ENCODE results near the gene NAT8L. TPM values are rescaled to one million over a fixed set of nuclear protein-coding genes. Genes with fewer than 3 reads are reported as not detected.
A peak's percentile ranks its signal among the peaks of the same experiment; 100 is the strongest.

The NAT8L gene
- total and polyA plus RNA-seq, 8 donors: 0.31 to 0.73 (median 0.50) TPM; not detected in 4

DNA sequence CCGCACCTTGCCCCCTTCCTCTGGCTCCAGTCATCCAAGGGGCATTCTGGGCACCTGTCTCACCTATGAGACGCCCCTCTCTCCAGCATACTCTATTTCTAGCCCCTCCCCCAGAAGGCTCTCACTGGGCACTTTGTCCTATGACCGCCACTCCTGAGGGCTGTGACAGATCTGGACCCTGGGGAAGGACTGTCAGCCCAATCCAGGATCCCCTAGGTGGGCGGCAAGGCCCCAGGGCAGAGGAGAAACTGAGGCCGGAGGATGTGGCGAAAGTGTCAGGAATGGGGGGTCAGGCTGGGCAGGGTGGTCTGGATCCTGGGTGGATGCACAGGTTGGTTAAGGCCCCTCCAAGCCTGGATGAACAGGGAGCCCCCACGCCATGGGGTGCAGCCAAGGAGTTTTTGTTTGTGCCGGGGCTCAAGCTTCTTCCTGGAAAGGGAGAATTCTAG, 16.2 kb upstream of the NAT8L start:
- TF ChIP-seq EP300 (IDR thresholded peaks at IDR 0.05): no peak
- TF ChIP-seq POLR2AphosphoS5 (IDR thresholded peaks at IDR 0.05): no peak
- TF ChIP-seq CTCF (IDR thresholded peaks at IDR 0.05): no peak
- no peak for TF ChIP-seq POLR2A (IDR thresholded peaks at IDR 0.05)
- no peaks in the 10 kb centered on the region for H3K36me3 ChIP-seq
- DNase-seq: no peak
- H3K27me3 ChIP-seq: peaks cover 14 to 81% (median 45%) of the 10 kb centered on the region in 3 donors
- 79 to 87% (median 83%) methylated on average over 8 of the region's 8 CpGs for WGBS, 5 donors
- H3K27ac ChIP-seq: no peak overlapping the region
- H3K4me1 ChIP-seq: peaks cover 24 to 36% (median 32%) of the 10 kb centered on the region in 4 donors
- peaks cover 0 to 5% (median 0%) of the 10 kb centered on the region in 4 donors for H3K9me3 ChIP-seq
- intact Hi-C loops (cut with DNase I; ENCODE audit: low total_unique reads): no loop called here
- peak overlapping the region in 3 of 4 donors; percentile 65 to 85 (median 67) for H3K4me3 ChIP-seq

GRCh38 chr4:2043396-2044118, 15.6 kb upstream of the NAT8L start:
- intact Hi-C loops (cut with DNase I; ENCODE audit: low total_unique reads): no loop called here
- no peak overlapping the region for H3K27ac ChIP-seq
- H3K9me3 ChIP-seq: peaks cover 0 to 5% (median 0%) of the 10 kb centered on the region in 4 donors
- H3K27me3 ChIP-seq: peaks cover 14 to 87% (median 45%) of the 10 kb centered on the region in 3 donors
- DNase-seq: no peak
- H3K36me3 ChIP-seq: no peaks in the 10 kb centered on the region
- WGBS, 5 donors: 82 to 89% (median 85%) methylated on average over 15 to 18 of the region's 18 CpGs
- H3K4me1 ChIP-seq: peaks cover 24 to 36% (median 32%) of the 10 kb centered on the region in 4 donors
- no peak overlapping the region for H3K4me3 ChIP-seq
- no peak for TF ChIP-seq POLR2AphosphoS5 (IDR thresholded peaks at IDR 0.05)
- no peak for TF ChIP-seq POLR2A (IDR thresholded peaks at IDR 0.05)
- TF ChIP-seq EP300 (IDR thresholded peaks at IDR 0.05): no peak
- TF ChIP-seq CTCF (IDR thresholded peaks at IDR 0.05): no peak

GRCh38 chr4:2044119-2044485, 15.0 kb upstream of the NAT8L start:
- peaks cover 14 to 85% (median 45%) of the 10 kb centered on the region in 3 donors for H3K27me3 ChIP-seq
- 67 to 83% (median 72%) methylated on average over 5 to 6 of the region's 6 CpGs for WGBS, 5 donors
- H3K4me1 ChIP-seq: peaks cover 24 to 36% (median 32%) of the 10 kb centered on the region in 4 donors
- H3K4me3 ChIP-seq: no peak overlapping the region
- H3K36me3 ChIP-seq: no peaks in the 10 kb centered on the region
- peaks cover 0 to 5% (median 0%) of the 10 kb centered on the region in 4 donors for H3K9me3 ChIP-seq
- H3K27ac ChIP-seq: no peak overlapping the region
- no peak for DNase-seq
- no peak for TF ChIP-seq CTCF (IDR thresholded peaks at IDR 0.05)
- TF ChIP-seq POLR2A (IDR thresholded peaks at IDR 0.05): no peak
- no peak for TF ChIP-seq POLR2AphosphoS5 (IDR thresholded peaks at IDR 0.05)
- no peak for TF ChIP-seq EP300 (IDR thresholded peaks at IDR 0.05)
- intact Hi-C loops (cut with DNase I; ENCODE audit: low total_unique reads): no loop called here

DNA sequence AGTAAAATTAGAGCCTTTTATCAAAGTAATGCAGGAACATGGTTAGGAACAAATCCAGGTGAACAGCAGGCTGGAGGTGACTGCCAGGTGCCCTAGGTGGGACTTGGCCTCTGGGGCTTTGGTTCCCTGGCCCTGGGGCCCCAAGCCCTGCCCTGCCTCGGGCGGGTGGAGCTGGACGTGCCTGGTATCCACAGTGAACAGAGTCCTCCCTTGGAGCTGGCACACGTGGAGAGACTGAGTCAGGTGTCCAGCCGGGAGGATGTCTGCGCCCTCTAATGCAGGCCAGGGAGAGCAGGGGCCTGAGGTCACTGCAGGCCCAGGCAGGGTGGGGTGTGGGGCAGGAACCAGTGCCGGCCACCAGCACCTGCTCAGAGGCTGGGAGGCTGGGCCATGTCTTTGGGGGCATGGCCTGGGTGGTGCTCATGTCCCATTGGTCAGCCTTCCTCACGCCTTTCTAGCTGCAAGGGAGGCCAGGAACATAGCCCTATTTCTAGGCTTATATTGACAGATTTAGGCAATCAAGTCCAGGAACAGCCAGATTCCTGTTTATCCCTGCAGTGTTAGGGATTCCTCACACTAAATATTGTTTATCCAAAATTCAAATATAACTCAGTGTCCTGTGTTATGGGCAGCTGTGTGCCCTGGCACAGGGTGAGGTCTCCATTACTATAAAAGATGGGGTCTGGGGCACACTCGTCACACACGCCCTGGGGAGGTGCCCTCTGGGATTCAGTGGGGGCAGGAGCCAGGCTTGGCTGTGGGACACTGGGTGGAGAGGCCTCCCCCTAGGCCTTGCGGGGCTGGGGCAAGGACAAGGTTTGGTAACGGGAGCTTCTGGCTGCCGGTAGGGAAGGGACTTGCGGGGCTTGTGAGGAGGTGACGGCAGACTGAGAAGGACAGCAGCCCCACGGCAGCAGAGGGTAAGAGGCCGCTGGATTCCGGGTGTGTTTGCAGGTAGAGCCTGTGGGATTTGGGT, 14.3 kb upstream of the NAT8L start:
- DNase-seq: no peak

More for the DNA sequence above, 14.3 kb upstream of the NAT8L start:
- Histone ChIP-seq H3K27ac (no peak overlapping the region), H3K9me3 (peaks cover 0 to 5% (median 0%) of the 10 kb centered on the region in 4 donors), H3K4me1 (peaks cover 24 to 36% (median 32%) of the 10 kb centered on the region in 4 donors), H3K4me3 (no peak overlapping the region), H3K27me3 (peaks cover 14 to 77% (median 45%) of the 10 kb centered on the region in 3 donors), H3K36me3 (no peaks in the 10 kb centered on the region)
- intact Hi-C loops (cut with DNase I; ENCODE audit: low total_unique reads): no loop called here
- WGBS, 5 donors: 86 to 92% (median 89%) methylated on average over 16 to 18 of the region's 18 CpGs
- no peak for TF ChIP-seq POLR2A (IDR thresholded peaks at IDR 0.05)
- no peak for TF ChIP-seq CTCF (IDR thresholded peaks at IDR 0.05)
